HepG2 (cell line): ENCODE measurements around the gene CRAMP1. TPM values are rescaled to one million over a fixed set of nuclear protein-coding genes. Genes with fewer than 3 reads are reported as not detected.
A peak's percentile ranks its signal among the peaks of the same experiment; 100 is the strongest.

Experiments used
- ARNT ChIP-seq: fragments of 450-650 bp; IDR thresholded peaks from 2 replicates; pipeline ENCODE4 v1.6.1; 2017
- CHD2 ChIP-seq: IDR thresholded peaks from 2 replicates; pipeline ENCODE4 v1.6.1; 2011; ENCODE audit warnings: low read depth, low read length, improper control_type of control experiment
- DR1 ChIP-seq: sonication (generic); formaldehyde crosslinking; IDR thresholded peaks from 2 replicates; pipeline ENCODE4 v1.8.0; 2021; ENCODE audit warnings: mild to moderate bottlenecking, missing genetic modification reagents, inconsistent platforms
- EEA1 ChIP-seq: sonication (generic); formaldehyde crosslinking; IDR thresholded peaks from 2 replicates; pipeline ENCODE4 v1.5.1; 2020; ENCODE audit warnings: mild to moderate bottlenecking, missing genetic modification reagents, borderline replicate concordance
- GTF2F1 ChIP-seq: fragments of 150-350 bp; IDR thresholded peaks from 2 replicates; pipeline ENCODE4 v1.6.1; 2014; ENCODE audit warnings: low read length
- HDAC1 ChIP-seq: sonication (generic); formaldehyde crosslinking; IDR thresholded peaks from 2 replicates; pipeline ENCODE4 v1.5.1; 2020; ENCODE audit warnings: mild to moderate bottlenecking, missing genetic modification reagents
- HOXA5 ChIP-seq: sonication (generic); formaldehyde crosslinking; IDR thresholded peaks from 2 replicates; pipeline ENCODE4 v1.4.0; 2020; ENCODE audit warnings: missing genetic modification reagents
- HOXA9 ChIP-seq: sonication (generic); formaldehyde crosslinking; IDR thresholded peaks from 2 replicates; pipeline ENCODE4 v1.8.1; 2022; ENCODE audit warnings: missing genetic modification reagents, mild to moderate bottlenecking, moderate library complexity, borderline replicate concordance
- IKZF4 ChIP-seq: sonication (generic); formaldehyde crosslinking; IDR thresholded peaks from 2 replicates; pipeline ENCODE4 v1.5.1; 2020; ENCODE audit warnings: borderline replicate concordance, mild to moderate bottlenecking, low read depth, missing genetic modification reagents; ENCODE audit errors: not compliant biosample characterization
- MTF1 ChIP-seq: sonication (generic); formaldehyde crosslinking; IDR thresholded peaks from 2 replicates; pipeline ENCODE4 v1.5.0; 2020; ENCODE audit warnings: missing genetic modification reagents
- MXI1 ChIP-seq: IDR thresholded peaks from 3 replicates; pipeline ENCODE4 v1.6.1; 2012; ENCODE audit warnings: low read depth, low read length, inconsistent platforms, borderline replicate concordance
- RFX5 ChIP-seq: IDR thresholded peaks from 2 replicates; pipeline ENCODE4 v1.6.1; 2011; ENCODE audit warnings: low read depth, low read length, improper control_type of control experiment
- SIN3B ChIP-seq: fragments of 150-350 bp; IDR thresholded peaks from 2 replicates; pipeline ENCODE4 v1.6.1; 2014; ENCODE audit warnings: low read length
- SMAD9 ChIP-seq: sonication (generic); formaldehyde crosslinking; IDR thresholded peaks from 2 replicates; pipeline ENCODE4 v1.5.1; 2020; ENCODE audit warnings: mild to moderate bottlenecking, missing genetic modification reagents
- TBX3 ChIP-seq: fragments of 450-650 bp; IDR thresholded peaks from 2 replicates; pipeline ENCODE4 v1.6.1; 2017; ENCODE audit warnings: antibody characterized with exemption, mild to moderate bottlenecking, inconsistent platforms, borderline replicate concordance
- TEAD3 ChIP-seq: optimal IDR thresholded peaks from 2 replicates; pipeline ENCODE3; 2016; ENCODE audit warnings: borderline replicate concordance
- ZFP37 ChIP-seq: sonication (generic); formaldehyde crosslinking; IDR thresholded peaks from 2 replicates; pipeline ENCODE4 v1.4.0; 2020; ENCODE audit warnings: missing genetic modification reagents, borderline replicate concordance
- ZNF280D ChIP-seq: sonication (generic); formaldehyde crosslinking; IDR thresholded peaks from 2 replicates; pipeline ENCODE4 v1.5.1; 2020; ENCODE audit warnings: mild to moderate bottlenecking, missing genetic modification reagents
- ZNF282 ChIP-seq: fragments of 450-650 bp; IDR thresholded peaks from 2 replicates; pipeline ENCODE4 v1.6.1; 2018; ENCODE audit not compliant: partially characterized antibody
- ZNF350 ChIP-seq: sonication (generic); formaldehyde crosslinking; IDR thresholded peaks from 2 replicates; pipeline ENCODE4 v1.4.0; 2020; ENCODE audit warnings: mild to moderate bottlenecking, low read depth, missing genetic modification reagents, borderline replicate concordance
- ZNF501 ChIP-seq: sonication (generic); formaldehyde crosslinking; IDR thresholded peaks from 2 replicates; pipeline ENCODE4 v1.5.1; 2020; ENCODE audit warnings: mild to moderate bottlenecking, moderate library complexity, missing genetic modification reagents
- ZNF549 ChIP-seq: sonication (generic); formaldehyde crosslinking; IDR thresholded peaks from 2 replicates; pipeline ENCODE4 v1.5.0; 2020; ENCODE audit warnings: missing genetic modification reagents
- ZNF619 ChIP-seq: sonication (generic); formaldehyde crosslinking; IDR thresholded peaks from 2 replicates; pipeline ENCODE4 v1.4.0; 2020; ENCODE audit warnings: mild to moderate bottlenecking, missing genetic modification reagents
- ZNF629 ChIP-seq: sonication (generic); formaldehyde crosslinking; conservative IDR thresholded peaks from 2 replicates; pipeline ENCODE4 v1.5.0; 2020; ENCODE audit warnings: missing genetic modification reagents
- ZNF709 ChIP-seq: sonication (generic); formaldehyde crosslinking; IDR thresholded peaks from 2 replicates; pipeline ENCODE4 v1.5.0; 2020; ENCODE audit warnings: mild to moderate bottlenecking, missing genetic modification reagents
- ZNF720 ChIP-seq: sonication (generic); formaldehyde crosslinking; IDR thresholded peaks from 2 replicates; pipeline ENCODE4 v1.4.0; 2020; ENCODE audit warnings: missing genetic modification reagents
- polyA plus RNA-seq, 8 experiments: library from polyadenylated mRNA; depleted of rRNA in 3 of 8; stranded (reverse) in 7 of 8; unstranded in 1 of 8; fragments of >200 nt; fragmentation: Illumina TruSeq in 4 of 8; extraction: Trizol in 4 of 8; gene quantifications; 2 replicates each; pipeline versions ENCODE4 v1.2.1 to v1.2.3, GENCODE V29; 2011 to 2016; ENCODE audit warnings: low read depth in 4 of 8, missing spikeins in 1 of 8, mixed read lengths in 1 of 8; ENCODE audit not compliant: insufficient read depth in 1 of 8
- total RNA-seq, 5 experiments: library from RNA; depleted of rRNA; stranded (reverse); fragments of >200 nt; fragmentation: Illumina TruSeq; extraction: Trizol; gene quantifications; 2 replicates each; pipeline ENCODE4 v1.2.3, GENCODE V29; 2016; ENCODE audit warnings: low read depth in 1 of 5
- TF ChIP-seq, protein P1 (sequence below): sonication (generic); formaldehyde crosslinking; IDR thresholded peaks from 2 replicates; pipeline ENCODE4 v1.5.0; 2020; ENCODE audit warnings: missing genetic modification reagents
- TF ChIP-seq, protein P2 (sequence below): fragments of 450-650 bp; IDR thresholded peaks from 2 replicates; pipeline ENCODE4 v1.6.1; 2017

CRAMP1 gene
- total and polyA plus RNA-seq, 2 of the 13 experiments (the other 11 are each of a cell fraction or from before 2014, with no cell fraction given): 6.8 to 9.7 TPM

DNA sequence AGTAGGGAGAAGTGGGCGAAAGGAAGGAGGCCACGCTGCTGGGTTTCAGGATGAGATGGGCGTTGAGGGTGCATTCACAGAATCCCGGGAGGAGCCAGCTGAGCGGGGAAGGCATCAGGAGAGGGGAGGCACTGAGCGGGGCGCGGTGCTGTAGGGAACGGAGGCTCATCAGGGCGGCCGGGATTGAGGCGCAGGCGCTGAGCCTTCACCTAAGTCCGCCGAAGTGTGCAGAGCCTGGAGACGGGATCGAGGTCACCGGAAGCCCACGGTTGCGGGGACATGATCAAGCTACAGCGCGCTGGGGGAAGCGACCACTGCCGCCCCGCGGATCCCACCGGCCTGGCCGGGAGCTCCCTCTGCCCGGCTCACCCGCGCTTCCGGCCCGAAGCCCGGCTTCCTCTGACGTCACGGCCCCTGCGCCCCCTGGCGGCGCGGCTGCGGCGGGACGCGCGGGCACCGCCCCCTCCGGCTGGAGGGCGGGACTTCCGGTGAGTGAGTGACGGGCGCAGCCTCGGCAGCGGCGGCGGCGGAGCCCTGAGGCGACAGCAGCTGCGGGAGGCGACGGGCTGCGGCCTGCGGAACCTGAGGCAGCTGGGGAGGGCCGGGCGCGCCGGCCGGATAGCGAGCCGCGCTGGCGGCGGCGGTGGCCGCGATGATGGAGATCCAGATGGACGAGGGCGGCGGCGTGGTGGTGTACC is 93.7 kb downstream of the CRAMP1 start, which contains the start of gene MAPK8IP3 (continued):
- TF ChIP-seq, protein P1, sequence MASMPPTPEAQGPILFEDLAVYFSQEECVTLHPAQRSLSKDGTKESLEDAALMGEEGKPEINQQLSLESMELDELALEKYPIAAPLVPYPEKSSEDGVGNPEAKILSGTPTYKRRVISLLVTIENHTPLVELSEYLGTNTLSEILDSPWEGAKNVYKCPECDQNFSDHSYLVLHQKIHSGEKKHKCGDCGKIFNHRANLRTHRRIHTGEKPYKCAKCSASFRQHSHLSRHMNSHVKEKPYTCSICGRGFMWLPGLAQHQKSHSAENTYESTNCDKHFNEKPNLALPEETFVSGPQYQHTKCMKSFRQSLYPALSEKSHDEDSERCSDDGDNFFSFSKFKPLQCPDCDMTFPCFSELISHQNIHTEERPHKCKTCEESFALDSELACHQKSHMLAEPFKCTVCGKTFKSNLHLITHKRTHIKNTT (CRISPR knock-in tag): peak; percentile 40; the same call in 1 of the 2 replicates
- TF ChIP-seq ZNF619: peak; percentile 83
- peak; percentile 59; the same call in 1 of the 2 replicates for TF ChIP-seq HOXA5 (CRISPR knock-in tag)
- TF ChIP-seq SIN3B: peak; percentile 66; the same call in 1 of the 2 replicates
- no peak for TF ChIP-seq ZNF501 (CRISPR knock-in tag)
- TF ChIP-seq ZNF709: peak; percentile 86; the same call in 1 of the 2 replicates
- TF ChIP-seq CHD2: no peak
- no peak for TF ChIP-seq ZNF282
- peak; percentile 88; the same call in 1 of the 2 replicates for TF ChIP-seq DR1 (CRISPR knock-in tag)
- no peak for TF ChIP-seq IKZF4 (CRISPR knock-in tag)
- TF ChIP-seq ZNF720: no peak
- no peak for TF ChIP-seq ZNF280D
- TF ChIP-seq TBX3: no peak
- TF ChIP-seq EEA1: no peak; the same call in 1 of the 2 replicates
- no peak for TF ChIP-seq ZNF629
- 0 out of 2 replicates have a peak, but pooled peaks have one; percentile 29 for TF ChIP-seq ZFP37 (CRISPR knock-in tag)
- TF ChIP-seq ZNF350 (CRISPR knock-in tag): no peak
- TF ChIP-seq GTF2F1: no peak
- TF ChIP-seq MXI1: peak; percentile 77; the same call in 2 of the 3 replicates
- TF ChIP-seq, protein P2, sequence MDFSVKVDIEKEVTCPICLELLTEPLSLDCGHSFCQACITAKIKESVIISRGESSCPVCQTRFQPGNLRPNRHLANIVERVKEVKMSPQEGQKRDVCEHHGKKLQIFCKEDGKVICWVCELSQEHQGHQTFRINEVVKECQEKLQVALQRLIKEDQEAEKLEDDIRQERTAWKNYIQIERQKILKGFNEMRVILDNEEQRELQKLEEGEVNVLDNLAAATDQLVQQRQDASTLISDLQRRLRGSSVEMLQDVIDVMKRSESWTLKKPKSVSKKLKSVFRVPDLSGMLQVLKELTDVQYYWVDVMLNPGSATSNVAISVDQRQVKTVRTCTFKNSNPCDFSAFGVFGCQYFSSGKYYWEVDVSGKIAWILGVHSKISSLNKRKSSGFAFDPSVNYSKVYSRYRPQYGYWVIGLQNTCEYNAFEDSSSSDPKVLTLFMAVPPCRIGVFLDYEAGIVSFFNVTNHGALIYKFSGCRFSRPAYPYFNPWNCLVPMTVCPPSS: no peak
- no peak for TF ChIP-seq ARNT
- TF ChIP-seq HOXA9 (CRISPR knock-in tag): no peak
- TF ChIP-seq SMAD9 (CRISPR knock-in tag): no peak
- peak; percentile 72 for TF ChIP-seq HDAC1 (CRISPR knock-in tag)
- TF ChIP-seq TEAD3 (CRISPR knock-in tag): peak; percentile 12
- peak; percentile 71 for TF ChIP-seq RFX5
- peak; percentile 72; the same call in 1 of the 2 replicates for TF ChIP-seq MTF1 (CRISPR knock-in tag)
- TF ChIP-seq ZNF549 (CRISPR knock-in tag): peak; percentile 83; the same call in 1 of the 2 replicates
